HepG2 (cell line): ENCODE data around the gene SYNE2. TPM values are rescaled to one million over a fixed set of nuclear protein-coding genes. Genes with fewer than 3 reads are reported as not detected.

ENCODE experiments used
- ATAC-seq: fragments of 200-7000 bp; cut with Tn5 transposase; 3 replicates; pipeline ENCODE4 v1.9.1; 2020; ENCODE audit warnings: mild to moderate bottlenecking, moderate library complexity
- BruUV-seq: library from RNA; stranded (reverse); fragments of 400-500 nt; replicated peaks from 2 replicates; lab custom pipeline; 2021; lab: Mats Ljungman, UMichigan
- CTCF ChIA-PET: fragments of 300-600 bp; formaldehyde crosslinking; extraction: SDS; loops from one replicate; lab custom pipeline; 2021; ENCODE audit warnings: low total read pairs, inconsistent platforms, low intra/inter-chr PET ratio; lab: Yijun Ruan, JAX
- POLR2A ChIA-PET: fragments of 350-600 bp; sonication (Branson Sonifier 250); formaldehyde crosslinking; loops from one replicate; lab custom pipeline; 2020; ENCODE audit warnings: antibody characterized with exemption, inconsistent platforms; lab: Yijun Ruan, JAX
- DNase-seq: peaks from one replicate; pipeline ENCODE4 v3.0.0-alpha.2; 2015; ENCODE audit warnings: low spot score
- FAIRE-seq: peaks from 3 replicates; lab custom pipeline; 2011; peaks lifted over from hg19 to GRCh38; lab: Jason Lieb, UNC
- H2AFZ ChIP-seq: one replicate; pipeline ENCODE4 v1.6.1; 2011; ENCODE audit warnings: low read length, inconsistent platforms
- H3K27ac ChIP-seq: fragments of 300-600 bp; 3 replicates; pipeline ENCODE4 v1.8.0; 2011; ENCODE audit warnings: mixed run types, mild to moderate bottlenecking, mixed read lengths, low read length, inconsistent platforms; ENCODE audit not compliant: insufficient read depth; ENCODE audit errors: extremely low read length
- H3K27me3 ChIP-seq, 2 experiments: fragments of 200-600 bp in 1 of 2; 2 replicates in 1 of 2; 3 replicates in 1 of 2; pipeline versions ENCODE4 v1.6.0 to v1.8.0; 2011; ENCODE audit warnings: low read length in 2 of 2, mild to moderate bottlenecking in 2 of 2, moderate library complexity in 2 of 2, inconsistent platforms in 1 of 2; ENCODE audit not compliant: insufficient read depth in 2 of 2, control insufficient read depth in 1 of 2
- H3K36me3 ChIP-seq, 2 experiments: fragments of 200-600 bp in 1 of 2; replicated peaks in 1 of 2; 2 replicates in 1 of 2; 3 replicates in 1 of 2; pipeline versions ENCODE4 v1.5.1 to v1.8.0; 2011; ENCODE audit warnings: low read length in 2 of 2, inconsistent platforms in 1 of 2; ENCODE audit not compliant: insufficient read depth in 2 of 2, control insufficient read depth in 1 of 2
- H3K4me1 ChIP-seq: 2 replicates; pipeline ENCODE4 v1.5.1; 2012; ENCODE audit warnings: low read length, inconsistent platforms; ENCODE audit not compliant: insufficient read depth
- H3K4me2 ChIP-seq: 2 replicates; pipeline ENCODE4 v1.6.0; 2011; ENCODE audit warnings: low read depth, low read length, inconsistent platforms
- H3K4me3 ChIP-seq, 3 experiments: fragments of 200-600 bp in 1 of 3; sonication (generic), shearing (Covaris generic) in 1 of 3; replicated peaks in 1 of 3; 2 replicates each; pipeline ENCODE4 v1.5.1; 2011 to 2016; ENCODE audit warnings: low read length in 3 of 3, inconsistent platforms in 2 of 3, low read depth in 2 of 3, mild to moderate bottlenecking in 2 of 3, control low read depth in 1 of 3, mixed read lengths in 1 of 3; ENCODE audit not compliant: insufficient read depth in 1 of 3
- H3K79me2 ChIP-seq: one replicate; pipeline ENCODE4 v1.6.1; 2011; ENCODE audit warnings: low read length, inconsistent platforms; ENCODE audit not compliant: insufficient read depth
- H3K9ac ChIP-seq: 2 replicates; pipeline ENCODE4 v1.6.0; 2011; ENCODE audit warnings: mild to moderate bottlenecking, low read depth, low read length, inconsistent platforms; ENCODE audit not compliant: insufficient read depth
- H3K9me3 ChIP-seq: 2 replicates; pipeline ENCODE4 v1.5.1; 2012; ENCODE audit warnings: mild to moderate bottlenecking, low read length
- H4K20me1 ChIP-seq: 2 replicates; pipeline ENCODE4 v1.6.0; 2011; ENCODE audit warnings: inconsistent platforms, mild to moderate bottlenecking, low read length, moderate library complexity; ENCODE audit not compliant: insufficient read depth
- ARNT ChIP-seq: fragments of 450-650 bp; IDR thresholded peaks from 2 replicates; pipeline ENCODE4 v1.6.1; 2017
- KAT8 ChIP-seq: IDR thresholded peaks from 2 replicates; pipeline ENCODE4 v1.6.1; 2016; ENCODE audit warnings: missing genetic modification reagents, missing compliant biosample characterization
- NFE2L1 ChIP-seq: sonication (generic); formaldehyde crosslinking; IDR thresholded peaks from 2 replicates; pipeline ENCODE4 v1.4.0; 2020; ENCODE audit warnings: missing genetic modification reagents, mild to moderate bottlenecking, borderline replicate concordance
- PAF1 ChIP-seq: IDR thresholded peaks from 2 replicates; pipeline ENCODE4 v1.6.1; 2016; ENCODE audit warnings: missing genetic modification reagents, missing compliant biosample characterization
- PAWR ChIP-seq: sonication (generic); formaldehyde crosslinking; IDR thresholded peaks from 2 replicates; pipeline ENCODE4 v1.4.0; 2020; ENCODE audit warnings: missing genetic modification reagents, mild to moderate bottlenecking, borderline replicate concordance
- RFXANK ChIP-seq: IDR thresholded peaks from 2 replicates; pipeline ENCODE4 v1.6.1; 2016
- SAFB2 ChIP-seq: sonication (generic); formaldehyde crosslinking; IDR thresholded peaks from 2 replicates; pipeline ENCODE4 v1.5.1; 2020; ENCODE audit warnings: missing genetic modification reagents, low read depth, mild to moderate bottlenecking, borderline replicate concordance
- SP4 ChIP-seq: sonication (generic); formaldehyde crosslinking; IDR thresholded peaks from 2 replicates; pipeline ENCODE4 v1.8.1; 2023; ENCODE audit warnings: mild to moderate bottlenecking, missing genetic modification reagents
- TCF7 ChIP-seq: sonication (generic); IDR thresholded peaks from 2 replicates; pipeline ENCODE4 v1.6.1; 2016; ENCODE audit warnings: antibody characterized with exemption, low read depth
- ZNF75D ChIP-seq: sonication (generic); formaldehyde crosslinking; IDR thresholded peaks from 2 replicates; pipeline ENCODE4 v1.8.1; 2023; ENCODE audit warnings: missing genetic modification reagents, mild to moderate bottlenecking, borderline replicate concordance
- ZSCAN29 ChIP-seq: sonication (generic); formaldehyde crosslinking; conservative IDR thresholded peaks from 2 replicates; pipeline ENCODE4 v1.4.0; 2020; ENCODE audit warnings: mild to moderate bottlenecking, missing genetic modification reagents
- WGBS: methylation state at CpG from one replicate; pipeline ENCODE4 v1.1.6; 2017; ENCODE audit warnings: low lambda C conversion rate; 5-methylcytosine and 5-hydroxymethylcytosine counted together
- in situ Hi-C: cut with HindIII; loops from 2 replicates; pipeline ENCODE4 v1.10.0; 2017; ENCODE audit warnings: low pct_unique_long_range_greater_than_20kb; ENCODE audit not compliant: extremely low pct_ligation_motif_present
- intact Hi-C: fragments of 100-400 bp; cut with micrococcal nuclease; formaldehyde crosslinking; loops from one replicate; pipeline ENCODE4 v1.10.0; 2022; ENCODE audit not compliant: unreplicated experiment
- polyA plus RNA-seq, 8 experiments: library from polyadenylated mRNA; depleted of rRNA in 3 of 8; stranded (reverse) in 7 of 8; unstranded in 1 of 8; fragments of >200 nt; fragmentation: Illumina TruSeq in 4 of 8; extraction: Trizol in 4 of 8; gene quantifications; 2 replicates each; pipeline versions ENCODE4 v1.2.1 to v1.2.3, GENCODE V29; 2011 to 2016; ENCODE audit warnings: low read depth in 4 of 8, missing spikeins in 1 of 8, mixed read lengths in 1 of 8; ENCODE audit not compliant: insufficient read depth in 1 of 8
- total RNA-seq, 5 experiments: library from RNA; depleted of rRNA; stranded (reverse); fragments of >200 nt; fragmentation: Illumina TruSeq; extraction: Trizol; gene quantifications; 2 replicates each; pipeline ENCODE4 v1.2.3, GENCODE V29; 2016; ENCODE audit warnings: low read depth in 1 of 5
- TF ChIP-seq, protein P1 (sequence below): sonication (generic); formaldehyde crosslinking; conservative IDR thresholded peaks from 2 replicates; pipeline ENCODE4 v1.4.0; 2020; ENCODE audit warnings: mild to moderate bottlenecking, missing genetic modification reagents, moderate library complexity
- TF ChIP-seq, protein P2 (sequence below): sonication (generic); formaldehyde crosslinking; IDR thresholded peaks from 2 replicates; pipeline ENCODE4 v1.4.0; 2020; ENCODE audit warnings: missing genetic modification reagents, mild to moderate bottlenecking, borderline replicate concordance
- TF ChIP-seq, protein P3 (sequence below): sonication (generic); formaldehyde crosslinking; IDR thresholded peaks from 2 replicates; pipeline ENCODE4 v1.4.0; 2020; ENCODE audit warnings: missing genetic modification reagents, borderline replicate concordance
- TF ChIP-seq, protein P4 (sequence below): sonication (generic); formaldehyde crosslinking; IDR thresholded peaks from 2 replicates; pipeline ENCODE4 v1.9.0; 2021; ENCODE audit warnings: missing genetic modification reagents, borderline replicate concordance

Gene SYNE2
- total and polyA plus RNA-seq, 2 of the 13 experiments (the other 11 are each of a cell fraction or from before 2014, with no cell fraction given): 6.2 to 13.3 TPM

DNA sequence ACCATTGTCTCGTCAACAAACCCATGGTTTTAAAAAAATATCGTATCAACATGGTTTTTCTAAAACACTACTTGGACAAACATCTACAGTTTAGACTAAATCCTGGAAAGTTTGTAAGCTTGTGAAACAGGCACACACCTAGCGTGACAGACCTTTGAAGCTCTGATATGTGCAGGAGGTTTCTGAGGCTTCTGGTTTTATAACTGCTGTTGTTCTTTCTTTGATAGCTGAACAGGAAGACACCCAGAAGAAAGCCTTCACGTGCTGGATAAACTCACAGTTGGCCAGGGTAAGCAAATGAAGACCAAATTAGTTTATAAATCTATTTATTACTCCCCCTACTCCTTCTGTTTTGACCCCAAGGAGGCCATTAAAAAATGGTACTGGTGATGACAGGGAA lies 87.6 kb downstream of the SYNE2 start (continued):
- TF ChIP-seq, protein P1, sequence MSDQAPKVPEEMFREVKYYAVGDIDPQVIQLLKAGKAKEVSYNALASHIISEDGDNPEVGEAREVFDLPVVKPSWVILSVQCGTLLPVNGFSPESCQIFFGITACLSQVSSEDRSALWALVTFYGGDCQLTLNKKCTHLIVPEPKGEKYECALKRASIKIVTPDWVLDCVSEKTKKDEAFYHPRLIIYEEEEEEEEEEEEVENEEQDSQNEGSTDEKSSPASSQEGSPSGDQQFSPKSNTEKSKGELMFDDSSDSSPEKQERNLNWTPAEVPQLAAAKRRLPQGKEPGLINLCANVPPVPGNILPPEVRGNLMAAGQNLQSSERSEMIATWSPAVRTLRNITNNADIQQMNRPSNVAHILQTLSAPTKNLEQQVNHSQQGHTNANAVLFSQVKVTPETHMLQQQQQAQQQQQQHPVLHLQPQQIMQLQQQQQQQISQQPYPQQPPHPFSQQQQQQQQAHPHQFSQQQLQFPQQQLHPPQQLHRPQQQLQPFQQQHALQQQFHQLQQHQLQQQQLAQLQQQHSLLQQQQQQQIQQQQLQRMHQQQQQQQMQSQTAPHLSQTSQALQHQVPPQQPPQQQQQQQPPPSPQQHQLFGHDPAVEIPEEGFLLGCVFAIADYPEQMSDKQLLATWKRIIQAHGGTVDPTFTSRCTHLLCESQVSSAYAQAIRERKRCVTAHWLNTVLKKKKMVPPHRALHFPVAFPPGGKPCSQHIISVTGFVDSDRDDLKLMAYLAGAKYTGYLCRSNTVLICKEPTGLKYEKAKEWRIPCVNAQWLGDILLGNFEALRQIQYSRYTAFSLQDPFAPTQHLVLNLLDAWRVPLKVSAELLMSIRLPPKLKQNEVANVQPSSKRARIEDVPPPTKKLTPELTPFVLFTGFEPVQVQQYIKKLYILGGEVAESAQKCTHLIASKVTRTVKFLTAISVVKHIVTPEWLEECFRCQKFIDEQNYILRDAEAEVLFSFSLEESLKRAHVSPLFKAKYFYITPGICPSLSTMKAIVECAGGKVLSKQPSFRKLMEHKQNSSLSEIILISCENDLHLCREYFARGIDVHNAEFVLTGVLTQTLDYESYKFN (CRISPR knock-in tag): no peak
- TF ChIP-seq SAFB2 (CRISPR knock-in tag): no peak
- no peak for TF ChIP-seq NFE2L1 (CRISPR knock-in tag)
- no peak for TF ChIP-seq SP4
- TF ChIP-seq ARNT: no peak
- TF ChIP-seq, protein P2, sequence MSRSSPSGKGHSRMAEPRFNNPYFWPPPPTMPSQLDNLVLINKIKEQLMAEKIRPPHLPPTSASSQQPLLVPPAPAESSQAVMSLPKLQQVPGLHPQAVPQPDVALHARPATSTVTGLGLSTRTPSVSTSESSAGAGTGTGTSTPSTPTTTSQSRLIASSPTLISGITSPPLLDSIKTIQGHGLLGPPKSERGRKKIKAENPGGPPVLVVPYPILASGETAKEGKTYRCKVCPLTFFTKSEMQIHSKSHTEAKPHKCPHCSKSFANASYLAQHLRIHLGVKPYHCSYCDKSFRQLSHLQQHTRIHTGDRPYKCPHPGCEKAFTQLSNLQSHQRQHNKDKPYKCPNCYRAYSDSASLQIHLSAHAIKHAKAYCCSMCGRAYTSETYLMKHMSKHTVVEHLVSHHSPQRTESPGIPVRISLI (CRISPR knock-in tag): no peak

DNA sequence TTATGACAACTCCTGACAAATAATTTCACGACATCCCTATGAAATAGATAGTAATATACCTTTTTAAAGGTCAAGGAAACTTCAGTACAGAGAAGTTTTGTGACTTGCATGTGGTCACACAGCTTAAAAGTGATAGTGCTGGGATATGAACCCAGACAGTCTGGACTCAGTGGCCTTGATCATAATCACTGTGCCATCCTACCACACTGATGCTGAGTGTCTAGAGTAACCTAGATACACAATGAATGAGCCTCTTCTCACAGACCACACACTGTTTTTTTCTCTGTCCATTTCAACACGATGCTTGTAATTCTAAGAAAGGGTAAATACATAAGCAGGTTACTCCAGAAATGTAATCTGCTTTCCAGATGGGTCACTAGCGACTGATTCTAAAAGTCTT lies 88.2 kb downstream of the SYNE2 start:
- POLR2A ChIA-PET: no interaction called here
- no peaks in the 10 kb centered on the region for H3K9me3 ChIP-seq
- H3K4me3 ChIP-seq: no peak overlapping the region
- H3K79me2 ChIP-seq: no peaks in the 10 kb centered on the region
- H4K20me1 ChIP-seq: no peaks in the 10 kb centered on the region
- no peak overlapping the region for H3K4me2 ChIP-seq
- no peak overlapping the region for H2AFZ ChIP-seq
- in situ Hi-C loops: no loop called here
- H3K4me1 ChIP-seq: no peaks in the 10 kb centered on the region
- intact Hi-C loops: no loop called here
- no peak overlapping the region for H3K9ac ChIP-seq
- ATAC-seq (no peak), DNase-seq (no peak), FAIRE-seq (no peak)
- H3K27me3 ChIP-seq: no peaks in the 10 kb centered on the region
- no TSS peak for BruUV-seq
- 91% methylated on average over 3 of the region's 3 CpGs for WGBS
- CTCF ChIA-PET: no interaction called here
- H3K36me3 ChIP-seq: no peaks in the 10 kb centered on the region
- no peak overlapping the region for H3K27ac ChIP-seq
- TF ChIP-seq TCF7 (no peak), ZSCAN29 (CRISPR knock-in tag) (no peak), PAWR (no peak), ZNF75D (CRISPR knock-in tag) (no peak), PAF1 (CRISPR knock-in tag) (no peak), KAT8 (no peak), RFXANK (CRISPR knock-in tag) (no peak)
- TF ChIP-seq, protein P3, sequence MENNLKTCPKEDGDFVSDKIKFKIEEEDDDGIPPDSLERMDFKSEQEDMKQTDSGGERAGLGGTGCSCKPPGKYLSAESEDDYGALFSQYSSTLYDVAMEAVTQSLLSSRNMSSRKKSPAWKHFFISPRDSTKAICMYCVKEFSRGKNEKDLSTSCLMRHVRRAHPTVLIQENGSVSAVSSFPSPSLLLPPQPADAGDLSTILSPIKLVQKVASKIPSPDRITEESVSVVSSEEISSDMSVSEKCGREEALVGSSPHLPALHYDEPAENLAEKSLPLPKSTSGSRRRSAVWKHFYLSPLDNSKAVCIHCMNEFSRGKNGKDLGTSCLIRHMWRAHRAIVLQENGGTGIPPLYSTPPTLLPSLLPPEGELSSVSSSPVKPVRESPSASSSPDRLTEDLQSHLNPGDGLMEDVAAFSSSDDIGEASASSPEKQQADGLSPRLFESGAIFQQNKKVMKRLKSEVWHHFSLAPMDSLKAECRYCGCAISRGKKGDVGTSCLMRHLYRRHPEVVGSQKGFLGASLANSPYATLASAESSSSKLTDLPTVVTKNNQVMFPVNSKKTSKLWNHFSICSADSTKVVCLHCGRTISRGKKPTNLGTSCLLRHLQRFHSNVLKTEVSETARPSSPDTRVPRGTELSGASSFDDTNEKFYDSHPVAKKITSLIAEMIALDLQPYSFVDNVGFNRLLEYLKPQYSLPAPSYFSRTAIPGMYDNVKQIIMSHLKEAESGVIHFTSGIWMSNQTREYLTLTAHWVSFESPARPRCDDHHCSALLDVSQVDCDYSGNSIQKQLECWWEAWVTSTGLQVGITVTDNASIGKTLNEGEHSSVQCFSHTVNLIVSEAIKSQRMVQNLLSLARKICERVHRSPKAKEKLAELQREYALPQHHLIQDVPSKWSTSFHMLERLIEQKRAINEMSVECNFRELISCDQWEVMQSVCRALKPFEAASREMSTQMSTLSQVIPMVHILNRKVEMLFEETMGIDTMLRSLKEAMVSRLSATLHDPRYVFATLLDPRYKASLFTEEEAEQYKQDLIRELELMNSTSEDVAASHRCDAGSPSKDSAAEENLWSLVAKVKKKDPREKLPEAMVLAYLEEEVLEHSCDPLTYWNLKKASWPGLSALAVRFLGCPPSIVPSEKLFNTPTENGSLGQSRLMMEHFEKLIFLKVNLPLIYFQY (CRISPR knock-in tag): no peak
- TF ChIP-seq, protein P4, sequence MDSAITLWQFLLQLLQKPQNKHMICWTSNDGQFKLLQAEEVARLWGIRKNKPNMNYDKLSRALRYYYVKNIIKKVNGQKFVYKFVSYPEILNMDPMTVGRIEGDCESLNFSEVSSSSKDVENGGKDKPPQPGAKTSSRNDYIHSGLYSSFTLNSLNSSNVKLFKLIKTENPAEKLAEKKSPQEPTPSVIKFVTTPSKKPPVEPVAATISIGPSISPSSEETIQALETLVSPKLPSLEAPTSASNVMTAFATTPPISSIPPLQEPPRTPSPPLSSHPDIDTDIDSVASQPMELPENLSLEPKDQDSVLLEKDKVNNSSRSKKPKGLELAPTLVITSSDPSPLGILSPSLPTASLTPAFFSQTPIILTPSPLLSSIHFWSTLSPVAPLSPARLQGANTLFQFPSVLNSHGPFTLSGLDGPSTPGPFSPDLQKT (CRISPR knock-in tag): no peak
